Peyer's patch (tissue), 4 donors: Measurements from ENCODE around the gene ACTN4.

Experiments used
- POLR2A ChIP-seq, 2 donors: fragments of 450-650 bp; IDR thresholded peaks; one replicate each; pipeline ENCODE4 v1.5.1; 2017; ENCODE audit warnings: antibody characterized with exemption in 2 of 2, mild to moderate bottlenecking in 2 of 2, moderate library complexity in 2 of 2
- TF ChIP-seq, protein P1 (sequence below), 6 experiments: fragments of 450-650 bp in 4 of 6; fragments of 200-600 bp in 2 of 6; sonication (generic) in 1 of 6; IDR thresholded peaks; one replicate each; pipeline ENCODE4 v1.5.1; 2017 to 2019; ENCODE audit warnings: antibody characterized with exemption in 6 of 6, mild to moderate bottlenecking in 3 of 6, moderate library complexity in 1 of 6

DNA sequence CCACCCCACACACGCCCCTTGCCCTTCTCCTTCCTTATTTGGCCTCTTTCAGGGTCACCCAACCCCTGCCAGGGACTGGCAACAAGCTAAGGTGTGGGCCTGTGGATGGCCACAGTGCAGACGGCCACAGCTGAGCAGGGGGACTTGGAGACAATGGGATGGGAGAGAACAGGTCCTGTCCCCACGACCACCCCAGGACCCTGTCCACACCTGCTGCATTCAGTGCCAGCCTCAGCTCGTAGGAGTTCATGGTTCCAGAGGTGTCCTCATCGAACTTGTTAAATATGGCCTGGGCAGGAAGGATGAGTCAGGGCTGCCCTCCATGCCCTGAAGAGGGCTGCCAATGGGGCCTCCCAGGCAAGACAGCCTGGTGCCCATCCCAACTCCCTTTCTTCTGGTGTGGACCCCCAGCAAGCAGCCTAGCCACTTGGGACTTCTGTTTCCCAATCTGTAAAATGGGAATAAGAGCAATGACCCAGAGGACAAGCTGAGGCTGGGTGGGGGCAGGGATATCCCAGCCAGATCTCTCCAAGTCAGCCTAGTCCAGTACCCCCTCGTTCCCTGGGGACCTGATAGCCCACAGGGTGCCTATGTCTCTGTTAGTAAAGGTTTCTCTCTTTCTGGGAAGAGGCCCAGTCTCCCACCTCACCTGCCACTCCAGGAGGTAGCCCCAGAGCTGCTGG lies 86.2 kb downstream of the ACTN4 start:
- no peak for TF ChIP-seq POLR2A (IDR thresholded peaks at IDR 0.05)
- TF ChIP-seq, protein P1, sequence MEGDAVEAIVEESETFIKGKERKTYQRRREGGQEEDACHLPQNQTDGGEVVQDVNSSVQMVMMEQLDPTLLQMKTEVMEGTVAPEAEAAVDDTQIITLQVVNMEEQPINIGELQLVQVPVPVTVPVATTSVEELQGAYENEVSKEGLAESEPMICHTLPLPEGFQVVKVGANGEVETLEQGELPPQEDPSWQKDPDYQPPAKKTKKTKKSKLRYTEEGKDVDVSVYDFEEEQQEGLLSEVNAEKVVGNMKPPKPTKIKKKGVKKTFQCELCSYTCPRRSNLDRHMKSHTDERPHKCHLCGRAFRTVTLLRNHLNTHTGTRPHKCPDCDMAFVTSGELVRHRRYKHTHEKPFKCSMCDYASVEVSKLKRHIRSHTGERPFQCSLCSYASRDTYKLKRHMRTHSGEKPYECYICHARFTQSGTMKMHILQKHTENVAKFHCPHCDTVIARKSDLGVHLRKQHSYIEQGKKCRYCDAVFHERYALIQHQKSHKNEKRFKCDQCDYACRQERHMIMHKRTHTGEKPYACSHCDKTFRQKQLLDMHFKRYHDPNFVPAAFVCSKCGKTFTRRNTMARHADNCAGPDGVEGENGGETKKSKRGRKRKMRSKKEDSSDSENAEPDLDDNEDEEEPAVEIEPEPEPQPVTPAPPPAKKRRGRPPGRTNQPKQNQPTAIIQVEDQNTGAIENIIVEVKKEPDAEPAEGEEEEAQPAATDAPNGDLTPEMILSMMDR (IDR thresholded peaks at IDR 0.05): no peak
